OCI-LY7 (cell line): ENCODE measurements around the gene PIP4K2A. TPM values are rescaled to one million over a fixed set of nuclear protein-coding genes. Genes with fewer than 3 reads are reported as not detected.
"Not testable (repeated sequence)": the region's sequence is repeated elsewhere in the genome, so short reads cannot be mapped to it uniquely, and the experiment has no call there.

Experiments
- BruUV-seq: library from RNA; stranded (reverse); fragments of 400-500 nt; replicated peaks from 2 replicates; lab custom pipeline; 2021; lab: Mats Ljungman, UMichigan
- CTCF ChIA-PET: fragments of 300-600 bp; sonication (Branson Sonifier 250); formaldehyde crosslinking; loops from one replicate; lab custom pipeline; 2022; ENCODE audit warnings: antibody characterized with exemption; ENCODE audit not compliant: unreplicated experiment; lab: Charles Lee
- POLR2A ChIA-PET: fragments of 300-600 bp; sonication (Branson Sonifier 250); formaldehyde crosslinking; loops from one replicate; lab custom pipeline; 2022; ENCODE audit warnings: antibody characterized with exemption; lab: Charles Lee
- DNase-seq: peaks from one replicate; pipeline ENCODE4 v3.0.0-alpha.2; 2015; ENCODE audit warnings: low spot score
- H2AFZ ChIP-seq: fragments of 200-600 bp; sonication (generic), shearing (Covaris generic); 2 replicates; pipeline ENCODE4 v1.6.1; 2014; ENCODE audit warnings: mild to moderate bottlenecking, antibody characterized with exemption, low read length, moderate library complexity
- H3K27ac ChIP-seq: fragments of 200-600 bp; sonication (generic); 2 replicates; pipeline ENCODE4 v1.5.1; 2014; ENCODE audit warnings: mixed run types, low read depth, mild to moderate bottlenecking, moderate library complexity, low read length, inconsistent platforms; ENCODE audit not compliant: poor library complexity, severe bottlenecking
- H3K36me3 ChIP-seq: fragments of 200-600 bp; sonication (generic); 2 replicates; pipeline ENCODE4 v1.6.1; 2014; ENCODE audit warnings: mild to moderate bottlenecking, antibody characterized with exemption, low read length, moderate library complexity, mixed read lengths; ENCODE audit not compliant: insufficient read depth
- H3K4me1 ChIP-seq: fragments of 200-600 bp; sonication (generic); 2 replicates; pipeline ENCODE4 v1.5.1; 2014; ENCODE audit warnings: mild to moderate bottlenecking, low read length; ENCODE audit not compliant: insufficient read depth, poor library complexity, severe bottlenecking
- H3K4me2 ChIP-seq: fragments of 200-600 bp; sonication (generic); 2 replicates; pipeline ENCODE4 v1.6.1; 2014; ENCODE audit warnings: mild to moderate bottlenecking, low read length
- H3K4me3 ChIP-seq: fragments of 200-600 bp; sonication (generic); 2 replicates; pipeline ENCODE4 v1.5.1; 2014; ENCODE audit warnings: mild to moderate bottlenecking, low read depth, low read length; ENCODE audit not compliant: poor library complexity, severe bottlenecking
- H3K79me2 ChIP-seq: fragments of 200-600 bp; sonication (generic); 2 replicates; pipeline ENCODE4 v1.6.1; 2016; ENCODE audit warnings: low read depth, mild to moderate bottlenecking, low read length, moderate library complexity, mixed read lengths; ENCODE audit not compliant: insufficient read depth
- H3K9me2 ChIP-seq: fragments of 200-600 bp; sonication (generic); 2 replicates; pipeline ENCODE4 v1.6.1; 2016; ENCODE audit warnings: mild to moderate bottlenecking, low read length, mixed read lengths; ENCODE audit not compliant: insufficient read depth
- H3K9me3 ChIP-seq: fragments of 200-600 bp; sonication (generic); 2 replicates; pipeline ENCODE4 v1.6.1; 2014; ENCODE audit warnings: mild to moderate bottlenecking, mixed run types, low read length, mixed read lengths
- H4K20me1 ChIP-seq: fragments of 200-600 bp; sonication (generic); 2 replicates; pipeline ENCODE4 v1.6.1; 2014; ENCODE audit warnings: mild to moderate bottlenecking, antibody characterized with exemption, low read length, moderate library complexity, mixed read lengths; ENCODE audit not compliant: insufficient read depth
- CTCF ChIP-seq: fragments of 200-600 bp; sonication (generic); conservative IDR thresholded peaks from 2 replicates; pipeline ENCODE4 v1.5.1; 2014; ENCODE audit warnings: mild to moderate bottlenecking, antibody characterized with exemption, low read length, moderate library complexity, mixed read lengths
- EZH2phosphoT487 ChIP-seq: fragments of 200-600 bp; sonication (generic); IDR thresholded peaks from 2 replicates; pipeline ENCODE4 v1.6.1; 2018; ENCODE audit warnings: low read depth, borderline replicate concordance, mild to moderate bottlenecking, mixed run types, antibody characterized with exemption, low read length, moderate library complexity, mixed read lengths
- intact Hi-C: fragments of 100-400 bp; cut with micrococcal nuclease; formaldehyde crosslinking; loops from one replicate; pipeline ENCODE4 v1.10.0; 2022; ENCODE audit not compliant: unreplicated experiment
- total RNA-seq, 2 experiments: library from RNA; depleted of rRNA in 1 of 2; stranded (reverse); fragments of >200 nt in 1 of 2; shearing (Covaris generic) in 1 of 2; gene quantifications; 2 replicates each; pipeline ENCODE4 v1.2.3, GENCODE V29; 2014 to 2022

Gene PIP4K2A
- total RNA-seq, 2 experiments from 2014 or later, result 32.5 to 42.6 TPM

GRCh38 chr10:22720667-22721066, 6.3 kb upstream of the PIP4K2A start:
- BruUV-seq, result no TSS peak
- no peak overlapping the region for H3K4me3 ChIP-seq
- ChIA-PET POLR2A (interaction anchor here (0.5 to 1.3 kb wide), 3 partner anchors 9 to 60 kb away, joined by 3 to 6 read pairs (median 3); no protein-coding TSS in a partner anchor), CTCF (no interaction called here)
- H4K20me1 ChIP-seq, result no peaks in the 10 kb centered on the region; the same call in 1 of the 2 replicates
- H2AFZ ChIP-seq, result no peak overlapping the region
- no peak for DNase-seq
- intact Hi-C loops, result no loop called here
- no peak overlapping the region for H3K4me2 ChIP-seq
- no peak overlapping the region for H3K27ac ChIP-seq
- no peak for TF ChIP-seq EZH2phosphoT487
- no peak for TF ChIP-seq CTCF
- no peaks in the 10 kb centered on the region for H3K9me3 ChIP-seq
- H3K36me3 ChIP-seq, result no peaks in the 10 kb centered on the region
- no peaks in the 10 kb centered on the region for H3K79me2 ChIP-seq
- no peaks in the 10 kb centered on the region for H3K9me2 ChIP-seq
- peaks cover 12% of the 10 kb centered on the region for H3K4me1 ChIP-seq

DNA sequence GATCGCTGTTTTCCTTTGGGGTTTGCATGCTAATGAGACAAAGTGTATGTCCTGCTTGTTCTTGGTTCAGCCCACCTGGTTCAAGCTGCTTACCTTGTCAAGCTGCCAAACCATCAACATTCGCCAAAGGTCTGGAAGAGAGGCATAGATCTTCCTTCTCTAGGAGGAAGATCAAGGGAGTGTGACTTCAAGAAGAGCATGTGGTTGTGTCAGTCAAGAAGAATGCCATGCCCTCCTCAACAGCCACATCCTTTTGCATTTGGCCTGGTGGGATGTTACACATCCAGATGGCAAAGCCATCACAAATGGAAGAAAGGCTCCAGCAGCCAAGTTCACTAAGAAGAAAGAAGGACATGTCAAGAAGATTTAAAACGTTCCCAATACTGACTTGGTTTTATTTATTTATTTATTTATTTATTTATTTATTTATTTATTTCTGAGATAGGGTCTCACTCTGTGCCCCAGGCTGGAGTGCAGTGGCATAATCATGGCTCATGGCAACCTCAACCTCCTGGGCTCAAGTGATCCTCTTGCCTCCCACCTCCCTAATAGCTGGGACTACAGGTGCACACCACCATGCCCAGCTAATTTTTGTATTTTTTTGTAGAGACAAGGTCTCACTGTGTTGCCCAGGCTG, 5.1 kb upstream of the PIP4K2A start:
- CTCF ChIA-PET, result no interaction called here
- TF ChIP-seq EZH2phosphoT487, result no peak
- TF ChIP-seq CTCF, result no peak
- POLR2A ChIA-PET, result interaction anchor here (0.6 kb wide), 1 partner anchor 1655 kb away, joined by 3 read pairs; no protein-coding TSS in a partner anchor
- Histone ChIP-seq H3K36me3 (no peaks in the 10 kb centered on the region), H3K9me2 (no peaks in the 10 kb centered on the region), H3K4me1 (peaks cover 20% of the 10 kb centered on the region), H3K27ac (no peak overlapping the region), H3K4me2 (no peak overlapping the region), H3K4me3 (no peak overlapping the region), H3K79me2 (no peaks in the 10 kb centered on the region), H2AFZ (no peak overlapping the region), H4K20me1 (no peaks in the 10 kb centered on the region; the same call in 1 of the 2 replicates), H3K9me3 (no peaks in the 10 kb centered on the region)
- BruUV-seq, result no TSS peak
- intact Hi-C loops, result no loop called here
- DNase-seq, result no peak

DNA sequence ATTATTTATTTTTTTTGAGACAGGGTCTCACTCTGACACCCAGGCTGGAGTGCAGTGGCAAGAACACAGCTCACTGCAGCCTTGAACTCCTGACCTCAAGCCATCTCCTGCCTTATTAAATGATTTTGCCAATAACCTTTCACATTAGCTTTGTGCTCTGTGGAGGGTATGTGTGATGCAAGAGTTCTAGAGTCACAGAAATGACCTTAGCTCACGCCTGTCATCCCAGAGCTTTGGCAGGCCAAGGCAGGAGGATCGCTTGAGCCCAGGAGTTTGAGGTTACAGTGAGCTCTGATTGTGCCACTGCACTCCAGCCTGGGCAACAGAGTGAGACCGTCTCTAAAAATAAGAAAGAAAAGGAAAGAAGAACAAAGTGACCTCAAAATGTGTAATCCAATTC, 4.3 kb upstream of the PIP4K2A start:
- H3K36me3 ChIP-seq, H3K27ac ChIP-seq, intact Hi-C loops, BruUV-seq, H3K4me3 ChIP-seq, DNase-seq, CTCF ChIA-PET, H3K4me2 ChIP-seq, H3K9me2 ChIP-seq, H3K79me2 ChIP-seq, POLR2A ChIA-PET, H3K9me3 ChIP-seq, H4K20me1 ChIP-seq, H2AFZ ChIP-seq: not testable (repeated sequence)
- peaks cover 18% of the 10 kb centered on the region for H3K4me1 ChIP-seq
